K562 (cell line): ENCODE data around the gene CACNA2D2. TPM values are rescaled to one million over a fixed set of nuclear protein-coding genes. Genes with fewer than 3 reads are reported as not detected.

Source experiments
- FOXK1 ChIP-seq: sonication (generic); formaldehyde crosslinking; IDR thresholded peaks from 2 replicates; pipeline ENCODE4 v1.8.0; 2022; ENCODE audit warnings: missing genetic modification reagents, mild to moderate bottlenecking, borderline replicate concordance
- HEY1 ChIP-seq: fragments of 250-450 bp; sonication (Bioruptor Pico); IDR thresholded peaks from 2 replicates; pipeline ENCODE4 v1.5.0; 2020; ENCODE audit warnings: mild to moderate bottlenecking, moderate library complexity, borderline replicate concordance
- KAT2B ChIP-seq: IDR thresholded peaks from one replicate; pipeline ENCODE4 v1.6.1; 2012; ENCODE audit warnings: low read depth, mild to moderate bottlenecking, control low read depth, inconsistent platforms, low read length, moderate library complexity
- KLF10 ChIP-seq: fragments of 250-450 bp; sonication (Bioruptor Pico); IDR thresholded peaks from 2 replicates; pipeline ENCODE4 v1.6.1; 2021; ENCODE audit warnings: matching md5 sums
- KLF16 ChIP-seq: IDR thresholded peaks from 2 replicates; pipeline ENCODE4 v1.6.1; 2016; ENCODE audit warnings: antibody characterized with exemption
- LCOR ChIP-seq: sonication (generic); formaldehyde crosslinking; IDR thresholded peaks from 2 replicates; pipeline ENCODE4 v1.8.0; 2022; ENCODE audit warnings: mild to moderate bottlenecking, missing genetic modification reagents
- MCM5 ChIP-seq: fragments of 450-650 bp; IDR thresholded peaks from 2 replicates; pipeline ENCODE4 v1.6.1; 2016; ENCODE audit warnings: low read depth
- MTA3 ChIP-seq: fragments of 450-650 bp; formaldehyde crosslinking; IDR thresholded peaks from 2 replicates; pipeline ENCODE4 v1.6.1; 2017; ENCODE audit warnings: mild to moderate bottlenecking, borderline replicate concordance
- NBN ChIP-seq: fragments of 450-650 bp; IDR thresholded peaks from 2 replicates; pipeline ENCODE4 v1.6.1; 2016; ENCODE audit warnings: low read depth, mild to moderate bottlenecking
- NR2F6 ChIP-seq: fragments of 450-650 bp; formaldehyde crosslinking; IDR thresholded peaks from 2 replicates; pipeline ENCODE4 v1.4.0; 2020; ENCODE audit warnings: mild to moderate bottlenecking
- RAD51 ChIP-seq: fragments of 450-650 bp; IDR thresholded peaks from 2 replicates; pipeline ENCODE4 v1.7.1; 2016; ENCODE audit warnings: low read depth, mild to moderate bottlenecking, borderline replicate concordance
- SIRT6 ChIP-seq: IDR thresholded peaks from one replicate; pipeline ENCODE4 v1.6.1; 2012; ENCODE audit warnings: low read depth, mild to moderate bottlenecking, control low read depth, inconsistent platforms, low read length, moderate library complexity
- SMARCA4 ChIP-seq: fragments of 450-650 bp; IDR thresholded peaks from 2 replicates; pipeline ENCODE4 v1.6.1; 2016
- SOX6 ChIP-seq: fragments of 450-650 bp; IDR thresholded peaks from 2 replicates; pipeline ENCODE4 v1.6.1; 2014; ENCODE audit warnings: mild to moderate bottlenecking
- STAT5B ChIP-seq: fragments of 250-450 bp; sonication (Bioruptor Pico); IDR thresholded peaks from 2 replicates; pipeline ENCODE4 v1.8.0; 2021; ENCODE audit warnings: mild to moderate bottlenecking, inconsistent platforms
- TCFL5 ChIP-seq: fragments of 250-450 bp; sonication (Bioruptor Pico); conservative IDR thresholded peaks from 2 replicates; pipeline ENCODE4 v1.6.1; 2021; ENCODE audit warnings: mild to moderate bottlenecking, moderate library complexity, matching md5 sums
- ZBTB8A ChIP-seq: fragments of 450-650 bp; IDR thresholded peaks from 2 replicates; pipeline ENCODE4 v1.6.1; 2018; ENCODE audit warnings: mild to moderate bottlenecking, moderate library complexity; ENCODE audit not compliant: partially characterized antibody
- ZNF224 ChIP-seq: sonication (generic); formaldehyde crosslinking; IDR thresholded peaks from 2 replicates; pipeline ENCODE4 v1.8.0; 2022; ENCODE audit warnings: mild to moderate bottlenecking, missing genetic modification reagents
- ZNF24 ChIP-seq: fragments of 450-650 bp; IDR thresholded peaks from 2 replicates; pipeline ENCODE4 v1.6.1; 2016
- polyA plus RNA-seq, 8 experiments: library from polyadenylated mRNA; depleted of rRNA in 4 of 8; stranded (reverse) in 5 of 8; unstranded in 3 of 8; fragments of >200 nt; fragmentation: Nextera tagmentation in 2 of 8; fragmentation: Illumina TruSeq in 1 of 8; extraction: Ambion mirVana in 2 of 8; extraction: Trizol in 1 of 8; gene quantifications; 2 replicates each; pipeline versions ENCODE4 v1.2.1 to v1.2.3, GENCODE V29; 2011 to 2014; ENCODE audit warnings: inconsistent platforms in 1 of 8, missing spikeins in 1 of 8
- total RNA-seq, 7 experiments: library from RNA; depleted of rRNA in 6 of 7; stranded (reverse); fragments of >200 nt in 6 of 7; fragmentation: Illumina TruSeq in 2 of 7; extraction: Trizol in 2 of 7; gene quantifications; 2 replicates each; pipeline versions ENCODE4 v1.2.1 to v1.2.3, GENCODE V29; 2011 to 2021; ENCODE audit warnings: low replicate concordance in 1 of 7
- TF ChIP-seq, protein P1 (sequence below): sonication (generic); formaldehyde crosslinking; IDR thresholded peaks from 2 replicates; pipeline ENCODE4 v1.8.0; 2022; ENCODE audit warnings: mild to moderate bottlenecking, missing genetic modification reagents, borderline replicate concordance
- TF ChIP-seq, protein P2 (sequence below): sonication (generic); formaldehyde crosslinking; IDR thresholded peaks from 2 replicates; pipeline ENCODE4 v1.5.0; 2020; ENCODE audit warnings: missing genetic modification reagents
- TF ChIP-seq, protein P3 (sequence below): fragments of 450-650 bp; IDR thresholded peaks from 2 replicates; pipeline ENCODE4 v1.6.1; 2016; ENCODE audit warnings: antibody characterized with exemption
- TF ChIP-seq, protein P4 (sequence below): fragments of 450-650 bp; IDR thresholded peaks from 2 replicates; pipeline ENCODE4 v1.7.1; 2018; ENCODE audit warnings: mild to moderate bottlenecking, low read depth; ENCODE audit not compliant: partially characterized antibody

Gene CACNA2D2
- total and polyA plus RNA-seq, 9 of the 15 experiments (the other 6 are each of a cell fraction or from before 2014, with no cell fraction given) = 0.11 to 0.58 (median 0.36) TPM; not detected in 2

DNA sequence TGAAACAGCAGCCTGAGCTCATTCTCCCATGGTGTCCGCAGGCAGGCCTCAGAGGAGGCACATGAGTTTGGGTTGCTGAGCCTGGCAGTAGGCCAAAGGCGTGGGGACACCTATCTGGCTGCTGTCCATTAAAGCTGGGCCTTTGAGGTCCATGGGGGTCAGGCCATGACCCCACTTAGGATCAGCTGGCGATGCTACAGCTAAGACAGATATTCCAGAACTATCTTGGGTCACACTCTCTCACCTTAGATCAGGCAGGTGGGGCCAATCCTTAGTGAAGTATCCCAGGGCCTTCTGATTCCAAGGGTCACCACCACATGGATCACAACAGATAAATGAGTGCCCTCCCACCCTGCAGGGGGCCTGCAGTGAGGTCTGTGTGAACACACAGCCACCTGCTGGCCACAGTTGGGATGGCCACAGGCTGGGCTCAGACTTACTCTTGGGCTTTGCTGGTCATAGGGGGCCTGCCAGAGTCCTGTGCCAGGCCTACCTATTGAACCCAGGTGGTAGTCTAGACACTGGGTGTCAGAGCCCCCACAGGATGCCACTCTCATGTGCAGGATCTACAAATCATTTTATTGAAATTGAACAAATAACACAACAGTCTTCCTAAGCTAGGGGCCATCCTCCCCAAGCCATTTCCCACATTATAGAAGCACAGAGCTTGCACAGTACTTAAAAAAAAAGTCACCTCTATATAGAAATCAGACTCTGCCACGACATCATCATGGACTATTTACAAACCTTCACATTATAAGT lies 178.9 kb downstream of the CACNA2D2 start (continued):
- TF ChIP-seq, protein P1, sequence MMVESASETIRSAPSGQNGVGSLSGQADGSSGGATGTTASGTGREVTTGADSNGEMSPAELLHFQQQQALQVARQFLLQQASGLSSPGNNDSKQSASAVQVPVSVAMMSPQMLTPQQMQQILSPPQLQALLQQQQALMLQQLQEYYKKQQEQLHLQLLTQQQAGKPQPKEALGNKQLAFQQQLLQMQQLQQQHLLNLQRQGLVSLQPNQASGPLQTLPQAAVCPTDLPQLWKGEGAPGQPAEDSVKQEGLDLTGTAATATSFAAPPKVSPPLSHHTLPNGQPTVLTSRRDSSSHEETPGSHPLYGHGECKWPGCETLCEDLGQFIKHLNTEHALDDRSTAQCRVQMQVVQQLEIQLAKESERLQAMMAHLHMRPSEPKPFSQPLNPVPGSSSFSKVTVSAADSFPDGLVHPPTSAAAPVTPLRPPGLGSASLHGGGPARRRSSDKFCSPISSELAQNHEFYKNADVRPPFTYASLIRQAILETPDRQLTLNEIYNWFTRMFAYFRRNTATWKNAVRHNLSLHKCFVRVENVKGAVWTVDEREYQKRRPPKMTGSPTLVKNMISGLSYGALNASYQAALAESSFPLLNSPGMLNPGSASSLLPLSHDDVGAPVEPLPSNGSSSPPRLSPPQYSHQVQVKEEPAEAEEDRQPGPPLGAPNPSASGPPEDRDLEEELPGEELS = no peak
- TF ChIP-seq STAT5B (CRISPR knock-in tag) = no peak
- 0 out of 2 replicates have a peak, but pooled peaks have one; percentile 16 for TF ChIP-seq KLF16
- TF ChIP-seq LCOR (CRISPR knock-in tag) = no peak
- TF ChIP-seq ZNF224 (CRISPR knock-in tag) = no peak
- no peak for TF ChIP-seq ZNF24
- TF ChIP-seq MCM5 = no peak
- no peak for TF ChIP-seq KLF10
- TF ChIP-seq NBN = no peak
- no peak for TF ChIP-seq ZBTB8A
- TF ChIP-seq, protein P2, sequence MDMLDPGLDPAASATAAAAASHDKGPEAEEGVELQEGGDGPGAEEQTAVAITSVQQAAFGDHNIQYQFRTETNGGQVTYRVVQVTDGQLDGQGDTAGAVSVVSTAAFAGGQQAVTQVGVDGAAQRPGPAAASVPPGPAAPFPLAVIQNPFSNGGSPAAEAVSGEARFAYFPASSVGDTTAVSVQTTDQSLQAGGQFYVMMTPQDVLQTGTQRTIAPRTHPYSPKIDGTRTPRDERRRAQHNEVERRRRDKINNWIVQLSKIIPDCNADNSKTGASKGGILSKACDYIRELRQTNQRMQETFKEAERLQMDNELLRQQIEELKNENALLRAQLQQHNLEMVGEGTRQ (CRISPR knock-in tag) = no peak
- TF ChIP-seq, protein P3, sequence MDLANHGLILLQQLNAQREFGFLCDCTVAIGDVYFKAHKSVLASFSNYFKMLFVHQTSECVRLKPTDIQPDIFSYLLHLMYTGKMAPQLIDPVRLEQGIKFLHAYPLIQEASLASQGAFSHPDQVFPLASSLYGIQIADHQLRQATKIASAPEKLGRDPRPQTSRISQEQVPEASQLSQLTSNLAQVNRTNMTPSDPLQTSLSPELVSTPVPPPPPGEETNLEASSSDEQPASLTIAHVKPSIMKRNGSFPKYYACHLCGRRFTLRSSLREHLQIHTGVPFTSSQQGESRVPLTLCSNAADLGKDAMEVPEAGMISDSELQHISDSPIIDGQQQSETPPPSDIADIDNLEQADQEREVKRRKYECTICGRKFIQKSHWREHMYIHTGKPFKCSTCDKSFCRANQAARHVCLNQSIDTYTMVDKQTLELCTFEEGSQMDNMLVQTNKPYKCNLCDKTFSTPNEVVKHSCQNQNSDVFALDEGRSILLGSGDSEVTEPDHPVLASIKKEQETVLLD = no peak
- no peak for TF ChIP-seq MTA3
- no peak for TF ChIP-seq SMARCA4
- TF ChIP-seq SIRT6 = no peak
- no peak for TF ChIP-seq SOX6
- TF ChIP-seq FOXK1 = no peak
- no peak for TF ChIP-seq KAT2B
- TF ChIP-seq RAD51 = no peak
- TF ChIP-seq TCFL5 (CRISPR knock-in tag) = no peak
- TF ChIP-seq NR2F6 = no peak
- TF ChIP-seq, protein P4, sequence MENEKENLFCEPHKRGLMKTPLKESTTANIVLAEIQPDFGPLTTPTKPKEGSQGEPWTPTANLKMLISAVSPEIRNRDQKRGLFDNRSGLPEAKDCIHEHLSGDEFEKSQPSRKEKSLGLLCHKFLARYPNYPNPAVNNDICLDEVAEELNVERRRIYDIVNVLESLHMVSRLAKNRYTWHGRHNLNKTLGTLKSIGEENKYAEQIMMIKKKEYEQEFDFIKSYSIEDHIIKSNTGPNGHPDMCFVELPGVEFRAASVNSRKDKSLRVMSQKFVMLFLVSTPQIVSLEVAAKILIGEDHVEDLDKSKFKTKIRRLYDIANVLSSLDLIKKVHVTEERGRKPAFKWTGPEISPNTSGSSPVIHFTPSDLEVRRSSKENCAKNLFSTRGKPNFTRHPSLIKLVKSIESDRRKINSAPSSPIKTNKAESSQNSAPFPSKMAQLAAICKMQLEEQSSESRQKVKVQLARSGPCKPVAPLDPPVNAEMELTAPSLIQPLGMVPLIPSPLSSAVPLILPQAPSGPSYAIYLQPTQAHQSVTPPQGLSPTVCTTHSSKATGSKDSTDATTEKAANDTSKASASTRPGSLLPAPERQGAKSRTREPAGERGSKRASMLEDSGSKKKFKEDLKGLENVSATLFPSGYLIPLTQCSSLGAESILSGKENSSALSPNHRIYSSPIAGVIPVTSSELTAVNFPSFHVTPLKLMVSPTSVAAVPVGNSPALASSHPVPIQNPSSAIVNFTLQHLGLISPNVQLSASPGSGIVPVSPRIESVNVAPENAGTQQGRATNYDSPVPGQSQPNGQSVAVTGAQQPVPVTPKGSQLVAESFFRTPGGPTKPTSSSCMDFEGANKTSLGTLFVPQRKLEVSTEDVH = no peak
- no peak for TF ChIP-seq HEY1
